GM18505 (cell line): ENCODE data around the gene PCYOX1L.

Source experiments
- ATAC-seq: cut with Tn5 transposase; IDR thresholded peaks from one replicate; pipeline ENCODE4 v1.9.1; 2021; ENCODE audit not compliant: unreplicated experiment
- POLR2A ChIP-seq: IDR thresholded peaks from 4 replicates; pipeline ENCODE4 v1.6.1; 2011; ENCODE audit warnings: borderline replicate concordance; ENCODE audit not compliant: insufficient read depth, insufficient read length; ENCODE audit errors: extremely low read depth

The PCYOX1L gene

DNA sequence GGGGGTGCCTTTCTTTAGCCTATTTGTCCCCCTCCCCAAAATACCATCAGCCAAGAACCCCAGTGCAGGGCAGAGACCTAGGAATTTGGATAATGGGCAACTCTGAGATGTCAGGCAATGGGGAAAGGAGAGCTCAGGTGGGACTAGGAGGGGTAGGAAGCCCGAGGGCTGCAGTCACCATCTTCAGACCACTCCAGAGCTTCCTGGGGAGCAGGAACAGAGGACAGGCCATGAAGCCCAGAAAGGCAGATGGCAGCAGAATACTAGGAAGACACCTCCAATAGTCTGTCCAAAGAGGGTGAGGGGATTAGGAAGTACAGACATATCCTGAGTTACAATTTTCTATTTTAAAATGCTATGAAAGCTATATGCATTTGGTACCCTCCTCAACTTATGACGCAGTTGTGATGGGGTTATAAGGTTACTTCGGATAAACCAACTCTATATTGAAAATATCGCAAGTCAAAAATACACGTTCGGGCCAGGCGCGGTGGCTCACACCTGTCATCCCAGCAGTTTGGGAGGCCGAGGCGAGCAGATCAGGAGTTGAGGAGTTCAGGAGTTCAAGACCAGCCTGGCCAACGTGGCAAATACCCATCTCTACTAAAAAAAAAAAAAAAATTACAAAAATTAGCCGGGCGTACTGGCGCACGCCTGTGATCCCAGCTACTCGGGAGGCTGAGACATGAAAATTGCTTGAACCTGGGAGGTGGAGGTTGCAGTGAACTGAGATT lies 55.8 kb downstream of the PCYOX1L start:
- no peak for TF ChIP-seq POLR2A
- ATAC-seq = no peak

GRCh38 chr5:149414405-149415065 lies 56.7 kb downstream of the PCYOX1L start:
- no peak for TF ChIP-seq POLR2A
- ATAC-seq = no peak

DNA sequence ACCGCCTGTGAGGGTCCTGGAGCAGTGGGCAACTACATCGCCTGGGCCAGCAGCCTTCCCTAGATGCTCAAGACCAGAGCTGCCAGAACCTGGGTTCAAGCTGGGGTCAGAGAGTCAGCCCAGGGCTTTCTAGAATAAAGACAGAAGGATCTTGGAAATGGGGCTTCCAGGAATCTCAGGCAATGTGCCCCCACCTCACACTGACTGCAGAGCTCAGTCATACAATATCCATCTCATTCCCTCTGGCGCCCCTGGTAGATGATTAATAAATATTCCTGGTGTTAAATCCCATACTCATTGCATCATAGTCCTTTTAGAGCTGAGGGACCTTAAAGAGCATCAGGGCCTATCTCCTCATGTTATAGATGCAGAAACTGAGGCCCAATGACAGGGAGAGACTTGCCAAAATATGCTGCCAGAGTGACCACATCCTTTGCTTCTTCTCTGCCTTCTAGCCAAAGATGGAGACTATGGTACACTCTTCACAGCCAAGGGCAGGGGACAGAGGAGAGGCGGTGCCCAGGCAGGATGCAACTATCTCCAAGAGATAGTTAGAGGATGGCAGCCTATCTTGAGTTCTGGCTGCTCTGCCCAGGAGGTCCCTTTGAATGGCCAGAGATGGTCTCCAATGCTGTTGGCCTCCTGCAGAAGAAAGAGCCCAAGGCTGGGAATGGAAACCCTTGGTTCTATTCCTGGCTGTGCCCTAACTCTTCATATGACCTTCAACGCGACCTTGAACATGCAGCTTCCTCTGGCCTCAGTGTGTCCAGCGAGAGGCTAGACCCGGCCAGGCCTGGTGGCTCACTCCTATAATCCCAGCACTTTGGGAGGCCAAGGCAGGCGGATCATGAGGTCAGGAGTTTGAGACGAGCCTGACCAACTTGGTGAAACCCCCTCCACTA lies 57.5 kb downstream of the PCYOX1L start:
- no peak for TF ChIP-seq POLR2A
- no peak for ATAC-seq

DNA sequence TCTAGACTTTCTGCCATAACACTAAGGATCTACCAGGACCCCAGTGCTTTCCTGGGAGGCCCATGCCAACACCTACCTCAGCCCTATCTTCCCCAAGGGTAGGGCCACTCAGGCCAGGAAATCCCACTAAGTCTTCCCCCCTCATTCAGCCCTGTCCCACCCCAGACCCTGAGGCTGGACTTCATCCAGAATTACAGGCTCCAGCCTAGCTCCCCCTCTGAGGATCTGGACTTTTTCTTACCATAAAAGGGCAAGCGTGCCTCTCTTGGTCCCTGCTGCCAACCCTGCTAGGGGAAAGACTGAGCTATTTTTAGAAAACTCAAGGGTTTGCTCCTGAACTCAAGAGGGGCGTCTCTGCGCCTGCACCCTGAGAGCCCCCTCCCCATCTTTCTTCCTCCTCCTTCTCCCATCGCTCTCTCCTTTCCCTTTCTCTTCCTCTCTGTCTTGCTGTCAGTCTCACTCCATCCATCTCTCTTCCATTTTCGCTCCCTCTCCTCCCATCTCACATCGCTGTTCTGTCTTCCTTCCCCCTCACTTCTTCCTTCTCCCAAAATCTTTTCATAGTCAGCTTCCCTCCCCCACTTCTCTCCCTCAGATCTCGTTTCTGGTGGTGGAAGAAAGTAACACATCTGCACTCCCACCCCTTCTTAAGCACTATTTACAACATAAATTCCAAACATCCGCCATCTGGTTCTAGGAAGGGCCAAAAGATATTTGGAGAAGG lies 59.3 kb downstream of the PCYOX1L start:
- TF ChIP-seq POLR2A = no peak
- no peak for ATAC-seq

- no peak for TF ChIP-seq POLR2A
- ATAC-seq = no peak
Observed at GRCh38 chr5:149417711-149418368, 60.0 kb downstream of the PCYOX1L start.

- no peak for TF ChIP-seq POLR2A
- no peak for ATAC-seq
Observed at GRCh38 chr5:149418910-149419531, 61.2 kb downstream of the PCYOX1L start.
